ENCODE results near the gene SLC25A31.

Gene SLC25A31

DNA sequence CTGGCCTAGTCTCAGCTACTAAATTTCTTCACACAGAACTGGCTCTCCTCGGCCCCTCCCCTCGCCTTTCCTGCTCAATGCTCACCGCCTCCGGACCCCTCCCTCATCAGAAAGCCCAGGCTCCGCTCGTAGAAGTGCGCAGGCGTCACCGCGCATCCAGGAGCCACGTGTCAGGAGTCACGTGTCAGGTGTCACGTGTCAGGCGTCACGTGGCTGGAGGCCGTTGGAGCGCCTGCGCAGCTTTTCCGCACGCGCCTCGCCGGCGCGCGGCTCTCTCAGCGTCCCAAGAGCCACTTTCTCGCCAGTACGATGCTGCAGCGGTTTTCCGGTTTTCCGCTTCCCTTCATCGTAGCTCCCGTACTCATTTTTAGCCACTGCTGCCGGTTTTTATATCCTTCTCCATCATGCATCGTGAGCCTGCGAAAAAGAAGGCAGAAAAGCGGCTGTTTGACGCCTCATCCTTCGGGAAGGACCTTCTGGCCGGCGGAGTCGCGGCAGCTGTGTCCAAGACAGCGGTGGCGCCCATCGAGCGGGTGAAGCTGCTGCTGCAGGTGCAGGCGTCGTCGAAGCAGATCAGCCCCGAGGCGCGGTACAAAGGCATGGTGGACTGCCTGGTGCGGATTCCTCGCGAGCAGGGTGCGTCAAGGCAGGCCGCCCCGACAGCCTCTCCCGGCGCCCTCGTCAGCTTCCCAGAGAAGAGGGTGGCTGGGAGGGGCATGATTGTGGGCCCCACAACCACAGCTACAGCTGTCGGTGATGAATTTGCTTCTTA, at the start of gene SLC25A31:
TSS of gene SLC25A31 (plus strand) at position 259 of the 772 bp plus-strand sequence. CDS start at position 405, 146 bp downstream.
- no peak for DNase-seq
- Mint-ChIP-seq H3K9me3 (no peaks in the 10 kb centered on the region), H3K27ac (no peak within 1 kb of the TSS), H3K4me1 (no peaks in the 10 kb centered on the region), H3K36me3 (no peaks in the 10 kb centered on the region), H3K27me3 (no peaks in the 10 kb centered on the region), H3K4me3 (no peak within 1 kb of the TSS)
- CTCF ChIA-PET = interaction anchor here (1.1 kb wide), 1 partner anchor 128 kb away, joined by 4 read pairs; no protein-coding TSS in a partner anchor

DNA sequence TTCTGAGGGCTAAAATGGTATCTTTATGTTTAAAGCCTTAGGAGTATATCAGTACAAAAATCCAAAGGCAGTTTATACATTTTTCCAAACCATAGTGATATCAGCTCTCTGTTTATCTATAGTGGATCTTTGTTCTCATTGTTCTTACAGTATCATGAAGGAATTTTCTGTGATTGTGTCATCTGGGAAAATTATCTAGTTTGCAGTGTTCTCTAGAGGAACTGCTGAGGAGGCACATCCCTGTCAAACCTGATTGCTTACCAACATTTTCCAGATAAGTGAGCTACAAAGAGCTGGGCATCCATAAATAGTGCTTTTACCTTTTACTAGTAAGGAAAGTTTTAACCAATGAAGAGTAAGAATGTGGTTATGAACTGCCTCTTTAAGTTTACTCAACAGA, 44.9 kb upstream of the SLC25A31 start:
- CTCF ChIA-PET = no interaction called here
- no peaks in the 10 kb centered on the region for H3K4me1 Mint-ChIP-seq
- no peak overlapping the region for H3K27ac Mint-ChIP-seq
- H3K9me3 Mint-ChIP-seq = no peaks in the 10 kb centered on the region
- no peak for DNase-seq
- no peak overlapping the region for H3K4me3 Mint-ChIP-seq
- H3K27me3 Mint-ChIP-seq = no peaks in the 10 kb centered on the region
- no peaks in the 10 kb centered on the region for H3K36me3 Mint-ChIP-seq

DNA sequence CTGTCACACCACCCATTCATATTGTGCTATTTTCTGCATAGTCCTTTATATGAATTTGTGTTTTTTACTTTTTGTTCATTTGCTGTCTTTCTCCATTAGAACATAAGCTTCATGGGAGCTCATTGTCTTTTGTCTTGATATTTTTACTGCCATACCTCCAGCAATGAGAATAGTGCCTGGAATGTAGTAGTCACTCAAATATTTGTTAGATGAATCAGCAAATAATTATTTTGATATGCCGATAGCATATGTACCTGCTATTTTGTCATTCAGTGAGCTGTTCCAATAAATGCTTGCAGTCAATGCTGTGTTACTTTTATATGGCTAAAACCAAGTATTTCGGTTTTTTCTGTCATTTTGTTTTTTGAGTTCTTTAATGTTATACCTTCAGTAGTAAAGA, 43.5 kb upstream of the SLC25A31 start:
- H3K4me3 Mint-ChIP-seq = no peak overlapping the region
- CTCF ChIA-PET = interaction anchor here (0.8 kb wide), 1 partner anchor 1059 kb away, joined by 3 read pairs; no protein-coding TSS in a partner anchor

DNA sequence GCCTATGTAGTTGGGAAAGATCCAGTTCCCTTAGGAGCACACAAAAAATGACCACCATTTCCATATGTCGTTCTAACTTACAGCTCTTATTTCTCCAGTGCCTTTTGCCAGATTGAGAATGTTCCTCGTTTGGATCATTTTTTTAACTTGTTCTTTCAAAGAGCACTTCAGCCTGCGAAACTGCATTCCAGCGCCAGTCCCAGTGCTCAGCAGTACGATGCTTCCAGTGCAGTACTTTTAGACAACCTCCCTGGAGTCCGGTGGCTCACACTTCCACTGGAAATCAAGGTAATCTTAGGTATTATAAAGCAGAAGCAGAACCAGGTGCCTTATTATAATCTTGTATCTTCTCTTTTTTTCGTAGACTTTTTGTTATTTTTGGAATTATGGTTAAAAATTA, 42.6 kb upstream of the SLC25A31 start:
- CTCF ChIA-PET = interaction anchor here (0.8 kb wide), 1 partner anchor 1058 kb away, joined by 3 read pairs; no protein-coding TSS in a partner anchor
- Mint-ChIP-seq H3K27ac (no peak overlapping the region), H3K27me3 (no peaks in the 10 kb centered on the region), H3K36me3 (no peaks in the 10 kb centered on the region), H3K4me1 (no peaks in the 10 kb centered on the region), H3K9me3 (no peaks in the 10 kb centered on the region), H3K4me3 (no peak overlapping the region)
- no peak for DNase-seq

More for the DNA sequence above, 43.5 kb upstream of the SLC25A31 start:
- no peak for DNase-seq
- Mint-ChIP-seq H3K27ac (no peak overlapping the region), H3K27me3 (no peaks in the 10 kb centered on the region), H3K36me3 (no peaks in the 10 kb centered on the region), H3K4me1 (no peaks in the 10 kb centered on the region), H3K9me3 (no peaks in the 10 kb centered on the region)

DNA sequence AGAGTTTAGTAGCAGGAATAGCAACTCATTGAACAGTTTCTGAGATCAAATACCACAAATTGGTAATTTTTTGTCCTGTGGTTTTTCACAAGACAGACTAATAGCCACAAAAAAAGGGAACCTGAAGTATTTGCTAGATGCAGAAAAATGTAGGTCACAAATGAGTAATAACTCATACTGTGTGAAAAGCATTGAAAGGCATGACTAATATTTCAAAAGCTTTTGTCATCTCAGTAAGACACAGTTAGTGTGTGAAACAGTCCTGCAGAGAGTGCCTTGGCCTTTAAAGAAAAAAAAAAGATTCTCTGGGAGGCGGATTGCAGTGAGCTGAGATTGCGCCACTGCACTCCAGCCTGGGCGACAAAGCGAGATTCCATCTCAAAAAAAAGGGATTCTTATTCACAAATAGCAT, 31.4 kb upstream of the SLC25A31 start:
- no peaks in the 10 kb centered on the region for H3K9me3 Mint-ChIP-seq
- no peaks in the 10 kb centered on the region for H3K27me3 Mint-ChIP-seq
- H3K4me3 Mint-ChIP-seq = no peak overlapping the region
- H3K27ac Mint-ChIP-seq = no peak overlapping the region
- H3K4me1 Mint-ChIP-seq = no peaks in the 10 kb centered on the region
- DNase-seq = no peak
- H3K36me3 Mint-ChIP-seq = no peaks in the 10 kb centered on the region
- CTCF ChIA-PET = no interaction called here

DNA sequence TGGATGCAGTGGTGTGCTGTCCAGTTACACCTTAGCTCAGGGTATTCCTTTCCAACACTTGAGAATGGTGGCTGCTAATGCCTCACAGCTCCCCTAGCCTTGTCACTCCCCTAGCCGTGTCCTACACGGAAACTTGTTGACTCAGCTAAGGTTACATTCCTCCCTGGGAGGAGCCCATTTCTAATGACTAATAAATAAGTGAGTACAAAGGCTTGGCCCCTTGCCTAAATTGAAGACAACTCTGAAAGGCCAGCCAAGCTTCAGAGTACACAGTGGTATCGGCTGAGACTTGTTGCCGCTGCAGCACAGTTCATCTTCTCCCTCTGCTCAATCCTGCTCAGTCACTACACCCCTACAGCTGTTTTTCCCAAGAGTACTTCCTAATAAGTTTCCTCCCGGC, 21.2 kb upstream of the SLC25A31 start:
- no peaks in the 10 kb centered on the region for H3K4me1 Mint-ChIP-seq
- H3K36me3 Mint-ChIP-seq = no peaks in the 10 kb centered on the region
- DNase-seq = no peak
- CTCF ChIA-PET = no interaction called here
- no peaks in the 10 kb centered on the region for H3K9me3 Mint-ChIP-seq
- no peak overlapping the region for H3K27ac Mint-ChIP-seq
- H3K4me3 Mint-ChIP-seq = no peak overlapping the region
- peaks cover 3% of the 10 kb centered on the region for H3K27me3 Mint-ChIP-seq

DNA sequence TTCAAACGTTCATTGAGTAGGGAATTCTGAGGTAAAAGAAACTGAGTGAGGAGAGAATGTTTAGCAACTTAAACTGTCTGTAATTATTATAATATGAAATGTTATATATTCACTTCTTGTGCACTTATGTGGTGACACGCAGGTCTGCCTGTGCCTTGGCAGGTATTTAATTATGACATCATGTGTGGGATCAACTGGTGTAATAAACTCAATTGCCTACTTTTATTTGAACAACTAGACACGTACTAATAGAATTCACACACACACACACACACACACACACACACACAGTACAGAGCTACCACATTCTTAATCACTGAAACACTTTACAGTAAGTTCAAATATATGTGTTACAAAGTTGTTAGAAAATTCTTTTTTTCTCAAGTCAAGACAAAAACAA, 20.7 kb upstream of the SLC25A31 start:
- H3K4me1 Mint-ChIP-seq = no peaks in the 10 kb centered on the region
- no peaks in the 10 kb centered on the region for H3K9me3 Mint-ChIP-seq
- H3K4me3 Mint-ChIP-seq = no peak overlapping the region
- H3K36me3 Mint-ChIP-seq = no peaks in the 10 kb centered on the region
- H3K27ac Mint-ChIP-seq = no peak overlapping the region
- no peak for DNase-seq
- H3K27me3 Mint-ChIP-seq = peaks cover 7% of the 10 kb centered on the region
- CTCF ChIA-PET = no interaction called here

DNA sequence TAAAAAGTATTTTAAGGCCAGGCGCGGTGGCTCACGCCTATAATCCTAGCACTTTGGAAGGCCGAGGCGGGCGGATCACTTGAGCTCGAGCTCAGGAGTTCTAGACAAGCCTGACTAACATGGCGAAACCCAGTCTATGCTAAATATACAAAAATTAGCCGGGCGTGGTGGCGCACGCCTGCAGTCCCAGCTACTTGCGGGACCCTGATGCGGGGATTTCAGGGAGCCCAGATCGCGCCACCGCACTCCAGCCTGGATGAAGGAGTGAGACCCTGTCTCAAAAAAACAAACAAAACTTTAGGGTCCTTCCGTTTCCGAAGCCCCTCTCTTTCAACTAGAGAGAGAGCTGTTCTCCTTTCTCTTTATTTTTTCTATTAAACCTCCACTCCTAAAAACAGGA, 1.2 kb downstream of the SLC25A31 start:
- Mint-ChIP-seq H3K36me3 (no peaks in the 10 kb centered on the region), H3K4me1 (no peaks in the 10 kb centered on the region), H3K27ac (no peak overlapping the region), H3K9me3 (no peaks in the 10 kb centered on the region), H3K27me3 (no peaks in the 10 kb centered on the region), H3K4me3 (no peak overlapping the region)
- CTCF ChIA-PET = interaction anchor here (1.3 kb wide), 1 partner anchor 127 kb away, joined by 8 read pairs; no protein-coding TSS in a partner anchor
- DNase-seq = no peak

DNA sequence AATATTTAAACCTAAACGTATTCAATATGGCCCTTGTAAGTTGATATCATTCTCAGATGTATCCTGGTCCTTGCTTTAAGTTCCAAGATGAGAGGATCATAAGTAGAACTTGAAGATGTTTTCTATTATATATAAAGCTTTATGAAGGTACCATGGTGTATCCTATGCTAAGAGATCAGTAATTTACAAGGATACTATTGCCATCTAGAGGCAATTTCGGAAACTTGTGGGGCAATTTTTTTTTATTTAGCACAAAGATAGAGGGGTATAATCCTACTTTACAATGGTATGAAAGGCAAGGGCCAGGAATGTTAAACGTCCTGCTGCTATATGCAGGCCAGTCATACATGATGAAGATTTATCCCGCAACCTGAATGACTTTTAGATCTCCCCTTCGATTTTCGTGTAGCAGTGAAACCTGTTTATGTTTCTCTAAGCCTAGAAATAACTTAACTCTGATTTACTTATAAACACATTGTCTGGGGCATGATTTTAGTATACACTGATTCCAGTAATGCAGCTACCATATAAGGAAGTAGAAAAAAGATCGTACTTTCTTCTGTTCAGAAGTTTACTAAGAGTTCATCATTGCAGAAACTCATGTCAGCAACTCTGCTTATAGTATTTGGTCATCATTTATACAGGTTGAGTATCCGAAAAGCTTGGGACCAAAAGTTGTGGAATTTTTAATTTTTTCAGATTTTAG, 2.6 kb downstream of the SLC25A31 start:
- DNase-seq = no peak
- Mint-ChIP-seq H3K27me3 (no peaks in the 10 kb centered on the region), H3K36me3 (no peaks in the 10 kb centered on the region), H3K4me3 (no peak overlapping the region), H3K4me1 (no peaks in the 10 kb centered on the region), H3K27ac (no peak overlapping the region), H3K9me3 (no peaks in the 10 kb centered on the region)
- CTCF ChIA-PET = interaction anchor here (0.7 to 2.7 kb wide), 12 partner anchors 11 to 145 kb away, joined by 3 to 16 read pairs (median 4); no protein-coding TSS in a partner anchor

DNA sequence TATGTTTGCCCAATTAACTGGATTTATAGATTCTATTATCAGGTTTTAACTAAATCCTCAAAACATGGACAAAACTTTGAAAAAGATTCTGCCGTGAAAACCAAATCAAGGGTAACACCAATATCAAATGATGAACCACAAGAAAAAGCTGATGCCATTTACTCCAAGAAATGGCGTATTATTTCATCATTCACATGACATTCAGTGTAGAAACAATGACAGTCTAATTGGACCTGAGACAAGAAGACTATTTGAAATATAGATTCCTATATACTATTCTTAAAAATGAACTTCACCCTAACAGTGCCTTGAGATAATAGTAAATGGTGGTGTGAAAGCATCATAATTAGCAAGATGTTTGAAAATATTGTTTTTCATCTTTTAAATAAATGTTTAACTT, 4.8 kb downstream of the SLC25A31 start:
- Mint-ChIP-seq H3K36me3 (no peaks in the 10 kb centered on the region), H3K27ac (no peak overlapping the region), H3K4me3 (no peak overlapping the region), H3K4me1 (no peaks in the 10 kb centered on the region), H3K9me3 (no peaks in the 10 kb centered on the region), H3K27me3 (no peaks in the 10 kb centered on the region)
- no peak for DNase-seq
- CTCF ChIA-PET = no interaction called here

DNA sequence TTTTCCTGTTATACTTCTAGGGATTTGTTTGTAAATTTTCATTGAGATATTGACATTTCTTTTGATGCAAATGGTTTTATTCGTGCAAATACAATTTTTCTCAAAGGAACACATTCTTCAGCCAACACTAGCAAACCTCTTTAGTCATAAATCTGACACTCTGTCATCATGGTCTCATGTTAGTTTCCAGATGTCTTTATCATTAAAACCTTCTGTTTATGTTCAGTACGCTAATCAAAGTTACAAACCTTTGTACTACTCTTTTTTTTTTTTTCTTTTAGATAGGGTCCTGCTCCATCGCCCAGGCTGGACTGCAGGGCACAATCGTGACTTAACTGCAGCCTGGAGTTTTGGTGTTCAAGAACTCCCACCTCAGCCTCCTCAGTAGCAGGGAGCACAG, 7.1 kb downstream of the SLC25A31 start:
- Mint-ChIP-seq H3K4me3 (no peak overlapping the region), H3K9me3 (no peaks in the 10 kb centered on the region)
- no peak for DNase-seq

DNA sequence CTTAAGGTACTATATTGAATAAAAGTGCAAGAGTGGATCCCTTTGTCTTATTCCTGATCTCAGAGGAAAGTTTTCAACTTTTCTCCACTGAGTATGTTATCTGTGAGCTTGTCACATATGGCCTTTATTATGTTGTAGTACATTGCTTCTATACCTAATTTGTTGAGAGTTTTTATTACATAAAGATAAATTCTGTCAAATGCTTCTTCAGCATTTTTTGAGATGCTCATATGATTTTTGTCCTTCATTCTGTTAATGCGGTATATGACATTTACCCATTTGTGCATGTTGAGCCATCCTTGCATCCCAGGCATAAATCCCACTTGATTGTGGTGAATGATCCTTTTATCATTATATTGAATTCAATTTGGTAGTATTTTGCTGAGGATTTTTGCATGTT, 11.0 kb downstream of the SLC25A31 start:
- peaks cover 4% of the 10 kb centered on the region for H3K27me3 Mint-ChIP-seq
- CTCF ChIA-PET = no interaction called here
- no peak overlapping the region for H3K4me3 Mint-ChIP-seq
- DNase-seq = no peak
- no peak overlapping the region for H3K27ac Mint-ChIP-seq
- no peaks in the 10 kb centered on the region for H3K9me3 Mint-ChIP-seq
- H3K4me1 Mint-ChIP-seq = no peaks in the 10 kb centered on the region
- H3K36me3 Mint-ChIP-seq = no peaks in the 10 kb centered on the region

More for the DNA sequence above, 7.1 kb downstream of the SLC25A31 start:
- H3K27ac Mint-ChIP-seq = no peak overlapping the region
- H3K36me3 Mint-ChIP-seq = no peaks in the 10 kb centered on the region
- CTCF ChIA-PET = no interaction called here
- no peaks in the 10 kb centered on the region for H3K4me1 Mint-ChIP-seq
- H3K27me3 Mint-ChIP-seq = no peaks in the 10 kb centered on the region

DNA sequence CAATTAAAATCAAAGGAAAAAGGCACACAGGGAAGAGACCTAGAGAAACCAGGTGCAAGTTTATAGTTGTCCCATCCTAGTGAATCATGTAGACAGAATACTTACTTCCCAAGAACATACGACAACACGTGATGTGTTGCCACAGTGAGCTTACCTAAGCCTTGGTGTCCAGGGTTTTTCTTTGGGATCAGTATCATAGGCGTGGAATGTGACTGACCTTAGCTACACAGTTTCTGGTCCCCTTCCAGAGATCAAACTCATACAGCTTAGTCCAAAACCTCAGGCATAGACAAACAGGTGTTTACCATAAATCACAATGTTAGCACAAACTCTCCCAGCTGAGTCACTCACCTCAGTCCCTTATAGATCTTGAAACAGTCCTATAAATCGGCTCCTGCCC, 17.7 kb downstream of the SLC25A31 start:
- Mint-ChIP-seq H3K27me3 (peaks cover 4% of the 10 kb centered on the region), H3K27ac (no peak overlapping the region), H3K4me1 (no peaks in the 10 kb centered on the region), H3K36me3 (no peaks in the 10 kb centered on the region), H3K9me3 (peaks cover 6% of the 10 kb centered on the region), H3K4me3 (no peak overlapping the region)
- CTCF ChIA-PET = no interaction called here
- DNase-seq = no peak

DNA sequence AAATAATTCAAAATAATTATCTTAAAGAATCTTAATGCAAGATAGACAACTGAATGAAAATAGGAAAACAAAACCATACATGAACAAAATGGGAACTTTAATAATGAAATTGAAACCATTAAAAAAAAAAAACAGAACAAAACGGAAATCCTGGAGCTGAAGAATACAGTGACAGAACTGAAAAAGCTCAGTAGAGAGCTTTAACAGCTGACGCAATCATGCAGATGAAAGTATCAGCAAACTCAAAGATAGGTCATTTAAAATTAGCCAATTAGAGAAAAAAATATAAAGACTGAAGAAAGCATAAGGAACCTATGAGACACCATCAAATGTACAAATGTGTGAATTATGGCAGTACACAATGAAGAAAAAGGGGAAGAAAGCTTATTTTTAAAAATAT, 18.8 kb downstream of the SLC25A31 start:
- H3K27me3 Mint-ChIP-seq = peaks cover 4% of the 10 kb centered on the region
- H3K4me1 Mint-ChIP-seq = no peaks in the 10 kb centered on the region
- no peak for DNase-seq
- H3K27ac Mint-ChIP-seq = no peak overlapping the region
- no peaks in the 10 kb centered on the region for H3K36me3 Mint-ChIP-seq
- CTCF ChIA-PET = no interaction called here
- peaks cover 6% of the 10 kb centered on the region for H3K9me3 Mint-ChIP-seq
- H3K4me3 Mint-ChIP-seq = no peak overlapping the region

DNA sequence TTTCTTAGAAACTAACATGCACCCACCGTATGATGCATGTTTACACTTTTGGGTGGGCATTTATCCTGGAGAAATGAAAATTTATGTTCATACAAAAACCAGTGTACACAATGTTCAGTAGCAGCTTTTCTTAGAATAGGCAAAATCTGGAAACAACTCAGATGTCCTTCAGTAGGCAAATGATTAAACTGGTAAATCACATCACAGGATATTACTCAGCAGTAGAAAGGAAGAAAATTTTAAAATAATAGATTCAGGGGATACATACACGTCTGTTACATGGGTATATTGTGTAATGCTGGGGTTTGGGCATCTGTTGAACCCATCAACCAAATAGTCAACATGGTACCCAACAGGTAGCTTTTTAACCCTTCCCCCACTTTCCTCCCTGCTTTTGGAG, 26.7 kb downstream of the SLC25A31 start:
- CTCF ChIA-PET = no interaction called here
- H3K27me3 Mint-ChIP-seq = no peaks in the 10 kb centered on the region

More for the DNA sequence above, 26.7 kb downstream of the SLC25A31 start:
- no peak for DNase-seq
- no peaks in the 10 kb centered on the region for H3K36me3 Mint-ChIP-seq
- H3K4me1 Mint-ChIP-seq = no peaks in the 10 kb centered on the region
- H3K27ac Mint-ChIP-seq = no peak overlapping the region
- no peak overlapping the region for H3K4me3 Mint-ChIP-seq
- H3K9me3 Mint-ChIP-seq = no peaks in the 10 kb centered on the region
